ENCODE measurements around the gene CPNE9.
A peak's percentile ranks its signal among the peaks of the same experiment; 100 is the strongest.

CPNE9 gene

GRCh38 chr3:9701006-9701405 lies 2.6 kb upstream of the CPNE9 start:
- peaks cover 43% of the 10 kb centered on the region for H3K36me3 ChIP-seq (ENCODE audit: insufficient read depth, low read length)
- no peak overlapping the region for H3K4me3 ChIP-seq (ENCODE audit: low read depth in 1 of 2, low read length in 2 of 2)
- H3K27me3 ChIP-seq (ENCODE audit: control insufficient read depth in 1 of 2, insufficient read depth in 2 of 2, low read length in 2 of 2) = peaks cover 13 to 14% of the 10 kb centered on the region in 2 donors
- H3K9ac ChIP-seq (ENCODE audit: low read length) = no peak overlapping the region
- no peak overlapping the region for H3K27ac ChIP-seq (ENCODE audit: low read depth, low read length)
- H3K9me3 ChIP-seq (ENCODE audit: low read length) = no peaks in the 10 kb centered on the region
- H3K4me1 ChIP-seq (ENCODE audit: insufficient read depth, low read length) = peaks cover 11% of the 10 kb centered on the region

DNA sequence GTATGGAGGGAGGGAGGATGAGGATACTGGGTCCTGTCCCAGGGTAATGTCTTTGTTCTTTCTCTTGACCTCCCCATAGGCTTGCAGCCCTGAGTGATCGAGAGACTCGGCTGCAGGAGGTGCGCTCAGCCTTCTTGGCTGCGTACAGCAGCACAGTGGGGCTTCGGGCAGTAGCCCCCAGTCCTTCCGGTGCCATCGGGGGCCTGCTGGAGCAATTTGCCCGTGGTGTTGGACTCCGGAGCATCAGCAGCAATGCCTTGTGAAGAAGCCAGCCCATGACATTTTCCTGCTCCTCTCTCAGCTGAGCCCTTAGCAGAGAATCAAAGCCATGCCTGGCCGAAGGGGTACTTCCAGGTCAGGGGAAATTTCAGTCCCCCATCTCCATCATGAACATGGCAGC lies 1.9 kb upstream of the CPNE9 start:
- Histone ChIP-seq H3K27ac (ENCODE audit: low read depth, low read length) (no peak overlapping the region), H3K36me3 (ENCODE audit: insufficient read depth, low read length) (peaks cover 41% of the 10 kb centered on the region), H3K27me3 (ENCODE audit: control insufficient read depth in 1 of 2, insufficient read depth in 2 of 2, low read length in 2 of 2) (peaks cover 13 to 14% of the 10 kb centered on the region in 2 donors), H3K9ac (ENCODE audit: low read length) (no peak overlapping the region), H3K4me3 (ENCODE audit: low read depth in 1 of 2, low read length in 2 of 2) (no peak overlapping the region), H3K9me3 (ENCODE audit: low read length) (no peaks in the 10 kb centered on the region), H3K4me1 (ENCODE audit: insufficient read depth, low read length) (peaks cover 11% of the 10 kb centered on the region)

GRCh38 chr3:9703240-9703639 lies 393 bp upstream of the CPNE9 start:
- Histone ChIP-seq H3K36me3 (ENCODE audit: insufficient read depth, low read length) (peaks cover 26% of the 10 kb centered on the region), H3K9me3 (ENCODE audit: low read length) (no peaks in the 10 kb centered on the region), H3K27ac (ENCODE audit: low read depth, low read length) (no peak overlapping the region), H3K4me1 (ENCODE audit: insufficient read depth, low read length) (peaks cover 11% of the 10 kb centered on the region), H3K27me3 (ENCODE audit: control insufficient read depth in 1 of 2, insufficient read depth in 2 of 2, low read length in 2 of 2) (peaks cover 13 to 14% of the 10 kb centered on the region in 2 donors), H3K9ac (ENCODE audit: low read length) (no peak overlapping the region), H3K4me3 (ENCODE audit: low read depth in 1 of 2, low read length in 2 of 2) (no peak overlapping the region)

DNA sequence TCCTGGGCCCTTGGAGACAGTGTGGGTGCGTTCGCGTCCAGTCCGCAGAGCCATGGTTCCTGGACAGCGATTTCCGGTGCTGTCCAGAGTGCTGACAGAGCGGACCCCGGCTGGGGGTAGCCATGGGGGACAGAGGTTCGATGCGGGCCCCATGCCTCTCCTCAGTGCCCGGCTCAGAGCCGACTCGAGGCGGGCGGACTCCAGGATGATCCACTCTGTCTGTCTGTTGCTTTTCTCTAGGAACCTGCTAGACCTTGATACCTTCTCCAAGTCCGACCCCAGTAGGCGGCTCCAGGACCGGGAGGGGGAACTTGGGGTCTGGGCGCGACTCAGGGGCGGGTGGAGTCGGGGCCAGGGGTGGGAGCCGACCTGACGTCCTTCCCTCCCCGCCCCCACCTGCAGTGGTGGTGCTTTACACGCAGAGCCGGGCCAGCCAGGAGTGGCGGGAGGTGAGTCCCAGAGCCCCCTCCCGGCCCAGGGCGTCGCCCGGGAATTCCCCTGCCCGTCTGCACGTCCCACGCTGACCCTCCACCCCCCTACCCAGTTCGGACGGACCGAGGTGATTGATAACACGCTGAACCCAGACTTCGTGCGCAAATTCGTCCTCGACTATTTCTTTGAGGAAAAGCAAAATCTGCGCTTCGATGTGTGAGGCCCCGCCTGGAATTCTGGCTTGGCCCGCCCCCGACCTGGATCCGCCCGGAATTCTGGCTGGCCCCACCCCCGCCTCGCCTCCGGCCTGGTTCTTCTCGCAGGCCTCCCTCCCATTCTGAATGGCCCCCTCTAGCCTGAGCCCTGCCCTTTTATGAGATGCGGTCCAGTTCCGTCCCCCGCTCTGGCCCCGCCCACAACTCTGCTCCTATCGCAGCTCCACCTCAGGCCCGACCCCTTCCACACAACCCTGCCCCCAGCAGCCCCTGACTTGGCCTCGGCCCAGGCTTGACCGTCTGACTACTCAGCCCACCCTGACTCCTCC lies 1.0 kb downstream of the CPNE9 start:
- no peaks in the 10 kb centered on the region for H3K9me3 ChIP-seq (ENCODE audit: low read length)
- H3K4me3 ChIP-seq (ENCODE audit: low read depth in 1 of 2, low read length in 2 of 2) = peak overlapping the region in 1 of 2 donors; percentile 45
- H3K27me3 ChIP-seq (ENCODE audit: control insufficient read depth in 1 of 2, insufficient read depth in 2 of 2, low read length in 2 of 2) = peaks cover 13 to 14% of the 10 kb centered on the region in 2 donors
- H3K27ac ChIP-seq (ENCODE audit: low read depth, low read length) = no peak overlapping the region
- no peak overlapping the region for H3K9ac ChIP-seq (ENCODE audit: low read length)
- peaks cover 17% of the 10 kb centered on the region for H3K36me3 ChIP-seq (ENCODE audit: insufficient read depth, low read length)
- peaks cover 11% of the 10 kb centered on the region for H3K4me1 ChIP-seq (ENCODE audit: insufficient read depth, low read length)

- H3K4me3 ChIP-seq (ENCODE audit: low read depth in 1 of 2, low read length in 2 of 2) = no peak overlapping the region
- H3K9me3 ChIP-seq (ENCODE audit: low read length) = no peaks in the 10 kb centered on the region
- H3K4me1 ChIP-seq (ENCODE audit: insufficient read depth, low read length) = peaks cover 2% of the 10 kb centered on the region
- no peaks in the 10 kb centered on the region for H3K27me3 ChIP-seq (ENCODE audit: control insufficient read depth in 1 of 2, insufficient read depth in 2 of 2, low read length in 2 of 2)
- no peak overlapping the region for H3K27ac ChIP-seq (ENCODE audit: low read depth, low read length)
- H3K9ac ChIP-seq (ENCODE audit: low read length) = no peak overlapping the region
- H3K36me3 ChIP-seq (ENCODE audit: insufficient read depth, low read length) = no peaks in the 10 kb centered on the region
Measured at GRCh38 chr3:9710174-9710739, 6.6 kb downstream of the CPNE9 start.

DNA sequence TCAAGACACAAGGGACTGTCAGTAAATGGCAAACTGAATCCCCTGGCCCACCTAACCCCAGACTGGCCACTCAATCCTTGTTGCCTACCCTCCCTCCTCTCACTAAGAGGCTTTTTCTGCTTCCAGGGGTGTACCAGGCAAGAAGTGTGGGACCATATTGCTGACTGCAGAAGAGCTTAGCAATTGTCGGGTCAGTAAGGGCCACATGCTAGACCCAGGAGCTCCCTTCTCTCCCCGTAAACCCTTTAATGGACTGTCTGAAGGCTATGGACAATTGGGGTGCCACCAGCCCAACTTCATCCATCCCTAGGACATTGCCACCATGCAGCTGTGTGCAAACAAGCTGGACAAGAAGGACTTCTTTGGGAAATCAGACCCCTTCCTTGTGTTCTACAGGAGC lies 8.8 kb downstream of the CPNE9 start:
- Histone ChIP-seq H3K9me3 (ENCODE audit: low read length) (no peaks in the 10 kb centered on the region), H3K9ac (ENCODE audit: low read length) (no peak overlapping the region), H3K4me1 (ENCODE audit: insufficient read depth, low read length) (peaks cover 13% of the 10 kb centered on the region), H3K4me3 (ENCODE audit: low read depth in 1 of 2, low read length in 2 of 2) (no peak overlapping the region), H3K27me3 (ENCODE audit: control insufficient read depth in 1 of 2, insufficient read depth in 2 of 2, low read length in 2 of 2) (no peaks in the 10 kb centered on the region), H3K36me3 (ENCODE audit: insufficient read depth, low read length) (no peaks in the 10 kb centered on the region), H3K27ac (ENCODE audit: low read depth, low read length) (no peak overlapping the region)

GRCh38 chr3:9713142-9713541 lies 9.5 kb downstream of the CPNE9 start:
- no peaks in the 10 kb centered on the region for H3K27me3 ChIP-seq (ENCODE audit: control insufficient read depth in 1 of 2, insufficient read depth in 2 of 2, low read length in 2 of 2)
- no peaks in the 10 kb centered on the region for H3K9me3 ChIP-seq (ENCODE audit: low read length)
- H3K4me3 ChIP-seq (ENCODE audit: low read depth in 1 of 2, low read length in 2 of 2) = no peak overlapping the region
- H3K27ac ChIP-seq (ENCODE audit: low read depth, low read length) = no peak overlapping the region
- H3K4me1 ChIP-seq (ENCODE audit: insufficient read depth, low read length) = peaks cover 13% of the 10 kb centered on the region
- H3K9ac ChIP-seq (ENCODE audit: low read length) = no peak overlapping the region
- no peaks in the 10 kb centered on the region for H3K36me3 ChIP-seq (ENCODE audit: insufficient read depth, low read length)

- Histone ChIP-seq H3K4me3 (ENCODE audit: low read depth in 1 of 2, low read length in 2 of 2) (no peak overlapping the region), H3K9ac (ENCODE audit: low read length) (no peak overlapping the region), H3K36me3 (ENCODE audit: insufficient read depth, low read length) (no peaks in the 10 kb centered on the region), H3K4me1 (ENCODE audit: insufficient read depth, low read length) (peaks cover 13% of the 10 kb centered on the region), H3K9me3 (ENCODE audit: low read length) (no peaks in the 10 kb centered on the region), H3K27ac (ENCODE audit: low read depth, low read length) (no peak overlapping the region), H3K27me3 (ENCODE audit: control insufficient read depth in 1 of 2, insufficient read depth in 2 of 2, low read length in 2 of 2) (no peaks in the 10 kb centered on the region)
Measured at GRCh38 chr3:9715136-9715535, 11.5 kb downstream of the CPNE9 start.

DNA sequence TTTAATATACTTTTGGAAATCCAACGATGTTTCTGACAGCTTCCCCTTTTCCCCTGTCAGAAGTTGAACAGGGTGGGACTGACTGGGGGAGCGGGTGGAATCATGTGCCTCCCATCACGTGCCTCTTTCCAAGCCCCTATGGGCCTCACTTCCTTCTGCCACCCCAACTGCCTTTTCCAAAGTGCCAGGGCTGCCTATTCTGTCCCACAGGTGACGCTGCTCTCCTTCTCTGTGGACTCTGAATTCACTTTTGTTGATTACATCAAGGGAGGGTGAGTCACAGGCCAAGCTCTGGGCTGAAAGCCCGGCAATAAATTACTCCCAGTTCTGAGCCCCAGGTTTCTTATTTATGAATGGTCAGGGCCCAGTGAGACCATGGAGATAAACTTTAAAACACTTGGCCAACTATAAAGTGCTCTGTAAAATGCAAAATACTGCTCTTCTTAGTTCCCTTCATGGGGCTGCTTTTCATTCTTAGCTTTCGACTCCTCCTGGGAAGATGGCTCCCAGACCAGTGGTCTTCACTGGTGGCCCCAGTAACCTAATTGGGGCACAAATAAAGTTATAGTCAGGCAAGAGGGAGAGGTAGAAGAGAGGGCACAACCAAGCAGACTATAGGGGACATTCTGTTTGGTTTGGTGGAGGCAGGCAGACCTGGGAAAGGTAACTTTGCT lies 12.3 kb downstream of the CPNE9 start:
- Histone ChIP-seq H3K4me3 (ENCODE audit: low read depth in 1 of 2, low read length in 2 of 2) (no peak overlapping the region), H3K9ac (ENCODE audit: low read length) (no peak overlapping the region), H3K27ac (ENCODE audit: low read depth, low read length) (no peak overlapping the region), H3K27me3 (ENCODE audit: control insufficient read depth in 1 of 2, insufficient read depth in 2 of 2, low read length in 2 of 2) (no peaks in the 10 kb centered on the region), H3K36me3 (ENCODE audit: insufficient read depth, low read length) (no peaks in the 10 kb centered on the region), H3K4me1 (ENCODE audit: insufficient read depth, low read length) (peaks cover 13% of the 10 kb centered on the region), H3K9me3 (ENCODE audit: low read length) (no peaks in the 10 kb centered on the region)

- Histone ChIP-seq H3K36me3 (ENCODE audit: insufficient read depth, low read length) (no peaks in the 10 kb centered on the region), H3K9me3 (ENCODE audit: low read length) (no peaks in the 10 kb centered on the region), H3K4me3 (ENCODE audit: low read depth in 1 of 2, low read length in 2 of 2) (no peak overlapping the region), H3K27ac (ENCODE audit: low read depth, low read length) (no peak overlapping the region), H3K4me1 (ENCODE audit: insufficient read depth, low read length) (peaks cover 13% of the 10 kb centered on the region), H3K27me3 (ENCODE audit: control insufficient read depth in 1 of 2, insufficient read depth in 2 of 2, low read length in 2 of 2) (no peaks in the 10 kb centered on the region), H3K9ac (ENCODE audit: low read length) (no peak overlapping the region)
Measured at GRCh38 chr3:9716801-9717555, 13.3 kb downstream of the CPNE9 start.

DNA sequence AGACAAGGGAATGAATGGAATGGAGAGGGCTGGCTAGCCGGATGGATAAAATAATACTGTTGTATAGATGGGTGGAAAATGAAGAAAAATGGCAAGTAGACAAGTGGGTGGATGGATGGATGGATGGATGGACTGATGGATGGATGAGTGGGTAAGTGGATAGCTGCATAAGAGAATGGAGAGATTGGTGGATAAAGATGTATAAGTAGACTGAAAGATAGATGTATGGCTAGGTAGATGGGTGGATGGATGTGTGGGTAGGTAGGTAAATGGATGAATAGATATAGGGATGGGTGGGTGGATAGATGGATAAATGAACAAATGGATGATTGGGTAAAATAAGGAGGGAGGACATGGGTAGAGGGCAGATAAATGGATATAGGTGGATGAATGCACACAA lies 13.9 kb downstream of the CPNE9 start:
- no peaks in the 10 kb centered on the region for H3K9me3 ChIP-seq (ENCODE audit: low read length)
- H3K27me3 ChIP-seq (ENCODE audit: control insufficient read depth in 1 of 2, insufficient read depth in 2 of 2, low read length in 2 of 2) = no peaks in the 10 kb centered on the region
- H3K4me1 ChIP-seq (ENCODE audit: insufficient read depth, low read length) = peaks cover 13% of the 10 kb centered on the region
- no peaks in the 10 kb centered on the region for H3K36me3 ChIP-seq (ENCODE audit: insufficient read depth, low read length)
- H3K27ac ChIP-seq (ENCODE audit: low read depth, low read length) = no peak overlapping the region
- no peak overlapping the region for H3K4me3 ChIP-seq (ENCODE audit: low read depth in 1 of 2, low read length in 2 of 2)
- no peak overlapping the region for H3K9ac ChIP-seq (ENCODE audit: low read length)

All from muscle layer of colon (tissue), 2 donors.